HG02870 (cell line): ENCODE results near the gene INSIG1.
A peak's percentile ranks its signal among the peaks of the same experiment; 100 is the strongest.

Experiments
- ATAC-seq: cut with Tn5 transposase; IDR thresholded peaks from one replicate; pipeline ENCODE4 v1.9.1; 2021; ENCODE audit warnings: mild to moderate bottlenecking, moderate library complexity; ENCODE audit not compliant: unreplicated experiment

INSIG1 gene

GRCh38 chr7:155324918-155325235 is 27.2 kb downstream of the INSIG1 start:
- no peak for ATAC-seq

DNA sequence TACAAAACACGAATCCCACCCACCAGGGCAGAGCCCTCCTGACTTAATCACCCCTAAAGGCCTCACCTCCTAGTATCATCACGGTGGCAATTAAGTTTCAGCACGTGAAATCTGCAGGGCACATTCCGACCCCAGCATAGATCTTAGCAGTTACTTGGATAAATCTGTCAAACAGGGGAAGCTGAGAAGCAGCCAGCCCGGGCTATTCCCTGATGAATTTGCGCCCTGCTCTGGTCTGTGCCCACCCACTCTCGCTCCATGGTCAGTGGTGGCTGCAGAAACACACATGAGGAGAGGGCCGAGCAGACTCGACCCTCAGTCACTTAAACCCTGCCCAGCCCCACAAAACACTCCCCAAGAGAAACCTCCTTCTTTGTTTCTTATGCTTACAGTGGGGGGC is 28.7 kb downstream of the INSIG1 start:
- ATAC-seq, result no peak

DNA sequence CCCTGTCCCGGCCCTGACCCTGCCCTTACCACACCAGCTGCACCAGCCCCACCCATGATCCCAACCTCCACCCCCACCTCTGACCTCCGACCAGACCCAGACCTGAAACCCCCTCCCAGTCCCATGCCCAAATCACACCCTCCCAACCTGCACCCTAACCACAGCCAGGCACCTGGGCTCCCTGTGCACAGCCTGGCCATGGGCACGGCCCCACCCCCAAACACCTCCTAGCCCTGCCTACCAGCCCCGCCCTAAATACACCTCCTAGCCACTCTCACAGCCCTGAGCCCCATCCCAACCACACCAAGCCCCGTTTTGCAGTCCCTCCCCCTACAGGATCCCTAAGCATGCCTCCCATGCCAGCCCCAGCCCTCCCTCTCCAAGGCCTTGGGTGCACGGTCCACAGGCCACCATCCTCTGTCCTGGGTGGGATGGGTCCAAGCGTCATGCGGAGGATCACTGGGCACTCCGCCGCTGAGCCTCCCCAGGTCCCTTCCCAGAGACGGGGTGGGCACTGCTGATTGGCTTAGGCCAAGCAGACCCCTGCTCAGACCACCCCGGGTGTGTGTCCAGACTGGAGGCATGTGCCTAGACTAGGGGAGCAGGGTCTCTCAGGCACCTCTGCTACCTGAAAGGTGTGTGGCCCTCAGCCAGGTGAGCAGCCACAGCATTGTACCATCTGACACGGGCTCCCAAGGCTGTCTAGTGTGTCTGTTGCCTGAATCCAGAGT is 30.1 kb downstream of the INSIG1 start:
- no peak for ATAC-seq

- no peak for ATAC-seq
These were observed 31.5 kb downstream of the INSIG1 start for GRCh38 chr7:155329225-155329624.

DNA sequence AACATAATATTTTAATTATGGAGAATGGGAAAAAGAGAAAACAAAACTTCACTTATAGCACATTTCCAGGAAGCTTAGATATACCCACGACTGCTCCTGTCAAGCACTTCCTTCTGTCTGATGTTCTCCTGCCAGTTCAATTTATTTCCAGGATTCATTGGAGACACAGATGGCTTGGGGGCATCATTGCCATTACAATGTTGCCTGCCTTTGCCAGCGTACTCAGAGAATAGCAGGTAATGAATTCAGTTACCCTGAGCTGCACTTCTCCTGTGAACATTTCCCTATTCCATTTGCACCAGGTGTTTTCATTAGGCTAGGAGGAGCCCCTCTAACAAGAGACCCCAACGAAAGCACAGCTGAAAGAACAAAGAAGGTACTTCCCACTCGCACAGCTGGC is 33.7 kb downstream of the INSIG1 start:
- no peak for ATAC-seq

GRCh38 chr7:155333346-155334234 is 35.9 kb downstream of the INSIG1 start:
- ATAC-seq, result no peak

GRCh38 chr7:155336812-155337602 is 39.3 kb downstream of the INSIG1 start:
- no peak for ATAC-seq

GRCh38 chr7:155337946-155338631 is 40.4 kb downstream of the INSIG1 start:
- no peak for ATAC-seq

- no peak for ATAC-seq
These were observed 41.1 kb downstream of the INSIG1 start for GRCh38 chr7:155338632-155339320.

GRCh38 chr7:155339474-155339873 is 41.8 kb downstream of the INSIG1 start:
- ATAC-seq, result no peak

- ATAC-seq, result no peak
These were observed 42.4 kb downstream of the INSIG1 start for GRCh38 chr7:155340071-155340531.

- ATAC-seq, result no peak
These were observed 43.0 kb downstream of the INSIG1 start for GRCh38 chr7:155340721-155341120.

- ATAC-seq, result no peak
These were observed 43.8 kb downstream of the INSIG1 start for GRCh38 chr7:155341463-155341983.

GRCh38 chr7:155342313-155342712 is 44.6 kb downstream of the INSIG1 start:
- ATAC-seq, result no peak

DNA sequence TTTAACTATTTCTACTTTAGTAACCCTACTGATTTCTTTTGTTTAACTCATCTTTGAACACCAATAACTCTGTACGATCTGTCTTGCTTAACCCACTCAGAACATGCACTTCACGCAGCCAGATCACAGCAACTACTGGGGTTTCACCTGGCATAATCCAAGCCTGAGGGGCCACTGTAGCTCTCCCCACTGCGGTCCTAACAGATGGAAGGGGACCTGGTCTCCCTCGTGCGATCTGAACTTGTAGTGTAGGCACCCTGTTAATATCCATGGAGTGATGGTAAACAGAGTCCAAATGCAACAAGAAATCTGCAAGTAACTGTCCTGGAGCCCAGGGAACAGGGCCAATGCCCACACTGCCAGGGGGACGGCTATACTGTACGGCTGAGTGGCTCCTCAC is 45.5 kb downstream of the INSIG1 start:
- no peak for ATAC-seq

- ATAC-seq, result no peak
These were observed 46.0 kb downstream of the INSIG1 start for GRCh38 chr7:155343661-155344121.

- ATAC-seq, result peak; percentile 32
These were observed 46.6 kb downstream of the INSIG1 start for GRCh38 chr7:155344270-155344617.

DNA sequence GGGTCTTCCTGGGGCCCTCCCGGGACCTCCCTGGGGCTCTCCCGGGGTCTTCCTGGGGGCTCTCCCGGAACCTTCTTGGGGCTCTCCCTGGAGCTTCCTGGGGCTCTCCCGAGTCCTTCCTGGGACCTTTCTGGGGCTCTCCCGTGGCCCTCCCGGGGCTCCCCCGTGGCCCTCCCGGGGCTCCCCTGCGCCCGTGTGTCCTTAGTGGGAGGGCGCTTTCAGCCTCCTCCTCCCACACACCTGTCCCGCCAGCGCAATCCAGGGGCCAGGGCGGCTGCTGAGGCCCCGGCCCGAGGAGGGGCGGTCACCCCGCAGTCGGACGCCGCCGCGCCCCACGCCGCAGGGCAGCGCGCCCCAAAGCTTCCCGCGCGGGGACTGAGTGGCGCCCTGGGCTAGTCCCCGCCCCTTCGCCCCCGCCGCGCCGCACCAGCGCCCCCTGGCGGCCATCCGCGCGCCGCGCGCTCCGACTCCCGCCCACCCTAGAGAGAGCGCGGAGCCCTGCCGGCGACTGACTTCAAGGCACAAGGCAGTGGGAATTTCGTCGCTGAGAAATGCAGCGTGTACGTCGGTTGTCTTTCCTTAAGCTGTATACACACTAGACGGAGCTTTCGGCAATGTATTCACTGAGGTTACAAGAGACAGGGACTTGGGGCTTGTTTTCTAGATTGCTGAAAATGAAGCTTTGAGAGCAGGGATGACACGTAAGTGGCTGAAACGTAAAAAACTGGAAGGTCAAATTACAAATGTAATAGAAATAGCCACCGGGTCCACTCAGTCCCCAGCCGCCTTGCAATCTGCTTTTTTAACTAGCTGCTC is 47.1 kb downstream of the INSIG1 start:
- peak; percentile 74 for ATAC-seq

GRCh38 chr7:155345490-155345889 is 47.8 kb downstream of the INSIG1 start:
- no peak for ATAC-seq
